Colon (tissue), 2 donors: ENCODE results near the gene MRPL41.
"Not testable (repeated sequence)": the region's sequence is repeated elsewhere in the genome, so short reads cannot be mapped to it uniquely, and the experiment has no call there.

ENCODE experiments used
- FAIRE-seq: peaks from 2 replicates; lab custom pipeline; 2012; peaks lifted over from hg19 to GRCh38; lab: Jason Lieb, UNC
- donor health status: control.
- donor health status: control.

Gene MRPL41

DNA sequence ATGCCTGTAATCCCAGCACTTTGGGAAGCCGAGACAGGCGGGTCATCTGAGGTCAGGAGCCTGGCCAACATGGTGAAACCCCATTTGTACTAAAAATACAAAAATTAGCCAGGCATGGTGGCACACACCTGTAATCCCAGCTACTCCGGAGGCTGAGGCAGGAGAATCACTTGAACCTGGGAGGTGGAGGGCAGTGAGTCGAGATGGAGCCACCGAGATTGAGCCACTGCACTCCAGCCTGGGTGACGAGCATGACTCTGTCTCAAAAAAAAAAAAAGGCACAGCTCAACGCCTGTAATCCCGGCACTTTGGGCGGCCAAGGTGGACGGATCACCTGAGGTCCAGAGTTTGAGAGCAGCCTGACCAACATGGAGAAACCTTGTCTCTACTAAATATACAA lies 2.0 kb downstream of the MRPL41 start:
- not testable (repeated sequence) for FAIRE-seq

DNA sequence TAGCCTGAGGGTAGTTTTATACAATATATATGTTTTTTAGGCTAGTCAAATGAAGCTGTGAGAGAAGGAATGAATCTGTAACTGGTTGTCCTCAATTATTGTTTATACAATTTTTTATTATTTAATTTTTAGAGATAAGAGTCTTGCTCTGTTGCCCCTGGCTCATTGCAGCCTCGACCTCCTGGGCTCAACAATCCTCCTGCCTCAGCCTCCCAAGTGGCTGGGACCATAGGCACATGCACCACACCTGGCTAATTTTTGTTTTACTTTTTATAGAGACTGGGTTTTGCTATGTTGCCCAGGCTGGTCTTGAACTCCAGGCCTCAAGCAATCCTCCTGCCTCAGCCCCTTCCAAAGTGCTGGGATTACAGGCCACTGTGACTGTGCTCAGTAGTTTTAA lies 2.7 kb downstream of the MRPL41 start:
- FAIRE-seq: no peak

DNA sequence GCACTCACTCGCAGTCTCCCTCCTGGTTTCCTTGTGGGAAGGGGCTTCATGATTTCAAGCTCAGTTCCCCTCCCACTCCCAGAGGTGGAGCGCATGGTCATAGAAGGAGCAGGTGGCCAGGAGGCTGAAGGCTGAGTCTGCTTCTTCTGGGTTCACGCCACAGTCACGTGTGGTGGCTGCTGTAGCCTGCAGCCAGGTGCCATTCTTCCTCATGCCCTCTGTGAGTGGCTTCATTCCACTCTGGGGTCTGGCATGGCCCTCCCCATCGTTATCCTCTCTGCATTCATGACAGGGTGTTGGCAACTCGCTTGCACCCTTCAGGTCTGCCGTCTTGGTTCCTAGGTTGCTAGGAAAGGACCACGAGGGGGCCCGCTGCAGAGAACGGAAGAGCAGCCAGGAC lies 3.5 kb downstream of the MRPL41 start:
- no peak for FAIRE-seq

DNA sequence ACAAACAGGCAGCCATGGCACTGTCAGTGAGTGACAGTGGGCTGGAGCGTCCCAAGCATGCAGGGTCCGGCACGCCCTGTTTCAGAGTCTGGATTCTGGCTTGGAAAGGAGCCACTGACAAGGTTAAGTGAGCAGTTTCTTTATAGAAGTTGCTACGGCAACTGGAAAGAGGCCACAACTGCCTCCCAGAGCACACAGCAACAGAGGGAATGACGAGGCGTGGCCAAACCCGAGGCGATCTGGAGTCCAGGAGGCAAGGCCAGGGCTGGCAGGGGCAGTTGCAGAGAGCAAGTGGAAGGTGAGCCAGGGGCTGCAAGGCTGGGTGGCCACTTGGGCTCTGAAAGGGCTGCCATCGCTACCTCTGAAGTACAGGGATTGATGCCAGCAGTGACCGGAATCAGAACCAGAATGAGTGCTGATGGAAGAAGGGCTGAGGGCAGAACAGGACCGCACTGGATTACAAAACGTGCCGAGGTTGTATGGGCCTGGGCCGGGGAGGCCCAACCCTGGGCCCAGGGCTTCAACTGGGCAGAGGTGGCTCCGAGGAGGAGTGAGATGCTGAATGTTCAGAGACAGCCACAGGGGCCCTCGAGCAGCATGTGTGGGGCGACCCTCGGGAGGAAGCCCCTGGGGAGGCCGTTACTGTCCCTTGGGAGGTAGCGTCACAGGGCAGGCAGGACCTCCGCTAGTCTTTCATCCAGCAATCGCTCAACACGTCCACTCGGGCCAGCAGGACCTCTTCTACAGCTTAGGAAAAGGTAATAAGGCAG lies 4.6 kb downstream of the MRPL41 start:
- FAIRE-seq: no peak

DNA sequence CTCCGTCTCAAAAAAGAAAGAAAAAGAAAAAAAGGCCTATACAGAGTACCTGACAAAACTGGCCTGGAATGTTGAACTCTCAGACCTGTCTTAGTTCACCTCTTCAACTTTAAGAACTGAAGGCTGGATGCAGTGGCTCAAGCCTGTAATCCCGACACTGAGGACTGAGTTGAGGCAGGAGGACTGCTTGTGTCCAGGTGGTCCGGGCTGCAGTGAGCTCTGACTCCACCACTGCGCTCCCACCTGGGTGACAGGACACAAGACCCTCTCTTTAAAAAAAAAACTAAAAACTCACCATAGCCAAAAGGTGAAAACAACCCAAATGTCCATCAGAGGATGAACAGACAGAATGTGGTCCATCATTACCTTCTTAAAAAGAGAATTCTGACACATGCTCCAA lies 6.4 kb downstream of the MRPL41 start:
- no peak for FAIRE-seq

DNA sequence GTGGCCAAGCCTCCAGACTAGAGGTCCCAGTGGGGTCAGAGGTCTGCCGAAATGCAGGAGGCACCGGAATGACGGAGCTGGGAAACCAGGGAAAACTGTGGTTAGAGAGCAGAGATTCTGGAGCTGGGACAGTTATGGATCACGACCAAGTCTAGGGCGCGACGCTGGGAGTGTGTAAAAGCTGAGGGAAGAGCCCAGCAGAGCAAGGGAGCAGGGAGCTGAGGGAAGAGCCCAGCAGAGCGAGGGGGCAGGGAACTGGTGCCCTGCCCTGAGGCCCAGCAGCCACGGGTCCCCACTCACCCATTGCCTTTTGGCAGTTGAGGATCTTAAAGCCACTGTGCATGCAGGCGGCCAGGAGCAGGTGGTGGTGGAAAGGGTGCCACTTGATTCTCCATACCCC lies 12.5 kb downstream of the MRPL41 start:
- no peak for FAIRE-seq

DNA sequence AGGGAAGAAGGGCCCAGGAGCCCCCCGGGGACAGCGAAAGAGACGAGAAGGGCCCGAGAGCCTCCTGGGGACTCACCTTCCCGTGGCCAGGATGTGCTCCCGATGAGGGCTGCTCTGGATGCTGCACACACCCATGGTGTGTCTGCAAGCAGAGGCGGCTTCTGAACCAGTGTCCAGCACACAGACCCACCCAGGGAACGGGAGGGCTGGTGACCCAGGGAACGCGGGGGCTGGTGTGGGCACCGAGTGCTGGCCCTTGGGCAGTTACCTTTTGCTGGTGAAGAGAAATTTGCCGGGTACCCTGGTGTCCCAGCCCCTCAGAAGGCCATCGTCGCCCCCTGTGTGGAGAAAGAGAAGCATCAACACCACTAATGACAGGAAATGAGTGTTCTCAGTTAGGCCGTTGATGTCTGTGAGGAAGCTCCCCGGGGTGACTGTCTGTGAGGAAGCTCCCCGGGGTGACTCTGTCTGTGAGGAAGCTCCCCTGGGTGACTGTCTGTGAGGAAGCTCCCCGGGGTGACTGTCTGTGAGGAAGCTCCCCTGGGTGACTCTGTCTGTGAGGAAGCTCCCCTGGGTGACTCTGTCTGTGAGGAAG lies 13.2 kb downstream of the MRPL41 start:
- FAIRE-seq: no peak

DNA sequence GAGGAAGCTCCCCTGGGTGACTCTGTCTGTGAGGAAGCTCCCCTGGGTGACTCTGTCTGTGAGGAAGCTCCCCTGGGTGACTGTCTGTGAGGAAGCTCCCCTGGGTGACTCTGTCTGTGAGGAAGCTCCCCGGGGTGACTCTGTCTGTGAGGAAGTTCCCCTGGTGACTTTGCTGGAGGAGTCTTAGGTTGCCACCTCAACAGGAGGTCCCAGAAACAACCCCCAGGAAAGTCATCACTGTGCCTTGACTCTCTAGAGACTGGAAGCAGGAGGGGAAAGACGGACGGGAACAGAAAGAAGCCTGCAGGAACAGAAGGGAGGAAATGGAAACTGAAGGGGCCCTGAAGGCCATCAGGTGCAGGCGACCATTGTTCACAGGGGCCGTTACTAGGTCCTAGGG lies 16.8 kb downstream of the MRPL41 start:
- FAIRE-seq: not testable (repeated sequence)

DNA sequence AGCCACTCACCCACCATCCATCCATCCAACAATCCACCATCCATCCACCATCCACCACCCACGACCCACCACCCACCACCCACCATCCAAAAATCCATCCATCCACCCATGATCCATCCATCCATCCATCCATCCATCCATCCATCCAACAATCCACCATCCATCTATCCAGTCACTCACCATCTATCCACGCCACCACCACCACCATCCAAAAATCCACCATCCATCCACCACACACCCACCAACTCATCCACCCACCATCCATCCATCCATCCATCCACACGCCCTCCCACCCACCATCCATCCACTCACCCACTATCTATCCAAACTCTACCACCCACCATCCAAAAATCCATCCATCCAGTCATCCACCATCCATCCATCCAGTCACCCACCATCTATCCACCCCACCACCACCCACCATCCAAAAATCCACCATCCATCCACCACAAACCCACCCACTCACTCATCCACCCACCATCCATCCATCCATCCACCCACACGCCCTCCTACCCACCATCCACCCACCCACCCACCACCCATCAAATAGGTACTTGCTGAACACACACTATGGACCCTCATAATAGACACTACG lies 18.0 kb downstream of the MRPL41 start:
- no peak for FAIRE-seq

DNA sequence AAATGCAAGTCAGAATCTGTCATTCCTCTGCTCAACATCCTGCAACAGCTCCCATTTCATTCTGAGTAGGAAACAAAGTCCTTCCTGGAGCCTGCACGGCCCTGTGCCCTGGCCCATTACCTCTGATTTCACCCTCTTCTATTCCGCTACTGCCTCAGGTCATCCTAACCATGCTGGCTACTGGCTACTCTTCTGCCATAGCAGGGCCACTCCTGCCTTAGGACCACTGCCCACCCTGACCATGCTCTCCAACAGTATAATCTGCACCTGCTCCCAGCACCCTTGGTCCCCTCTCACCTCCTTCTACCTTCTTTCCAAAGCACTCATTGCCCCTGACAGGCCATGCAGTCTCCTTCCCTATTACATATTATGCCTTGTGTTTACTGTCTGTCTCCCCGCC lies 18.9 kb downstream of the MRPL41 start:
- FAIRE-seq: no peak

DNA sequence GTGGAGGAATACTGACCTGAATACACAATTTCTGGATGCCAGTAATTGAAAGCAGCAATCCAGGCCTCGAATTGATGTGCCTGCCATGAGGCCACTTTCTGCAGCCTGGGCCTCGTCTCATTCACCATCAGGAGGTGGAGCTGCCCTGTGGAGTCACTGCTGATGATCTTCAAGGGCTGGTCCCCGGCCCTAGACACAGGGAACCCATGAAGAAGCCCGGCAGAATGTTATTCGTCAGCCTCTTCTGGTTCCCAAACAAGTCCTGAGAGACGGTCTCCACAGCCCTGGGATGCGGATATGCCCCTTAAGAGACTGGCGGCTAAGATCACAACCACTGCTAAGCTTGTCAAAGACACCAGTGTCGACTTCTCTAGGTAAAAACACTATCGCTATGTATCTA lies 22.5 kb downstream of the MRPL41 start:
- FAIRE-seq: no peak

DNA sequence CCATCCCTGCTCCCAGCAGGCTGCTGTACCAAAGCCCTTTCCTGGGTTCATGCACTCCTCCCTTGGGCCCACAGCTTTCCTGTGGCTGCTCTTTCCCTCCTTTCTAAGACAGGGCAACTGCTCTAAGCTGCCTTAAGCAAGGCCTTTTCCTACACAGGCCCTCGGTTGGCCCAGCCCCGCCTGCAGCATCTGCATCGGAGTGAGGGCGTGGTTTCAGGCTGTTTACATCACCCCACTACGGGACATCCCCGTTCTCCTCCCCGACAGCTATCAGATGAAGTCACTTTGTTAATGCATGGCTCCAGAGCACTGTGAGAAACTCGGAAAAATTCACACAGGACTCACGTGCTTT lies 23.7 kb downstream of the MRPL41 start:
- FAIRE-seq: no peak

DNA sequence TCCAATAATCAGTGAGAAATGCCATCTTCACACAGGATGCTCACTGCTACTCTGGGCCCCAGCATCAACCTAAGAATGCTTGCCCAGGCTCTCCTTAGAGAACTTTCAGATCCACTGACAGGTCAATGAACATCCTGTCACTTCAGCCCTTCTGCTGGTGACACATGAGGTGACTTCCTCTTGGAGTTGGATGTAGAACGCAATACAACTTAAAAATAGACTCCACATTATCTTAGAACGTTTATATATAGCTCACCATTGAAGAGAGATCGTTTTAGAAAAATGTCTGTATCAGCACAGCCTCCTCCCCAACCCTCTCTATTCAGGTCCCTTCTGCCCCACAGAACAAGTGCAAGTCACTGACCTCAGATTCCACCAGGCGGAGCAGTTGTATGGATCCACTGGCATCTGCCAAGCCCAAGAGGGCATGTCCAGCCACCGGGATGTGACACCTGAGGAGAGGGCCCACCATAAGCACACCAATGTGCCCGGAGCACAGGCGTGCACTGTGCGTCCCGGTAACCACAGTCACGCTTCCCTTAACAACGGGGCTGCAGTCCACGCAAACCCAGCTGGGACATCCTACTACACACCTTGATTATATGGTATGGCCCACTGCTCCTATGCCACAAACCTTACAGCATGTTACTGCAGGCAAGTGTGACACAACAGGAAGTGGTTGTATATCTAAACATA lies 24.2 kb downstream of the MRPL41 start:
- no peak for FAIRE-seq

DNA sequence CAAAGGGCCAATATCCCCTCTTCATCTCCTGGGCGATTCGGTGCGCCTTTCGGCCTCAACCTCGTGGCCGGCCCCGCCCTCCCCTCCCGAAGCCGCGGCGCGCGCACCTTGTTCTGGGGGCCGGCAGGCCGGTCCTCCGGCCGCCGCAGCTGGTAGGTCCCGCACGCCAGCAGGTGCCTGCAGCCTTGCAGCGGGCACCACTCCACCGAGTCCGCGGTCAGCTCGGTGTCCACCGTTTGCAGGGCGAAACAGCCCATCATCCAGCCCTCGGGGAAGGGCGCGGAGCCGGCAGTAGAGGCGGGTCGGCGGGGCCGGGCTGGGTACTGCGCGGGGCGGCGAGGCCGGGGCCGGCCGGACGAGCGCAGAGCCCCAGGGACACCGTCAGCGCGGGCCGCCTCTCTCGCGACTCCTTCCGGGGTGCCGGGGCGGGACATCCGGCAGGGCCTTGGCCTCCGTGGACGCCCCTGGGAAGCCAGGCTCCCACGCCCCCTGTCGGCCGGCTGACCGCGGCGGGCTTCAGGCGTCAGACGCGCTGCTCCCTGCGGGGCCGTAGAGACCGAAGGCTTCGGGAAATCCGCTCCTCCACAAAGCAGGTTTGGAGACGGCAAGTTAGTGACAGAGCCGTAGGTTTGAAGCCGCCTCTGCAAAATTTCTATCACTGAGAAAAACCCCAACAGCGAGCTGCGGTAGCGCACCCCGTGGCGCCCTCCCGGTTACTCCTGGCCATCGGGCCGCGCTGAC lies 27.0 kb downstream of the MRPL41 start, which contains the start of gene DPH7:
Gene DPH7 (minus strand): TSS at position 408 of the 741 bp plus-strand sequence. CDS start 148 bp downstream, at position 260.
- no peak for FAIRE-seq

DNA sequence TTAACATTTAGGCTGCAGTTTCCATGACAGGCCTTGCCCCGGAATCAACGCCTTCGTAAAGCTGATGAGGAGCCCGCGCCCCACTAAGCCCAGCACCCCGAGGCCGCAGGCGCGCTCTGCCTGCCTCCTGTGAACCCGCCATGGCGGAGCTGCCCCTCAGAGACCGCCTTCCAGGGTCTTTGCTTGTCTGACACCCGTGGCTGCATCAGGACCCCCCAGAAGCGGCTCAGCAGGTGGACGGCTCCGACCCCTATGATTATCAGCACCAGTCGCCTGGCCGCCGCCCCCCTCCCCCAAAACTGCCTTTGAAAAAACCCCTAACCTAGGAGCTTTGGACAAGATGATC lies 27.6 kb downstream of the MRPL41 start:
- no peak for FAIRE-seq

DNA sequence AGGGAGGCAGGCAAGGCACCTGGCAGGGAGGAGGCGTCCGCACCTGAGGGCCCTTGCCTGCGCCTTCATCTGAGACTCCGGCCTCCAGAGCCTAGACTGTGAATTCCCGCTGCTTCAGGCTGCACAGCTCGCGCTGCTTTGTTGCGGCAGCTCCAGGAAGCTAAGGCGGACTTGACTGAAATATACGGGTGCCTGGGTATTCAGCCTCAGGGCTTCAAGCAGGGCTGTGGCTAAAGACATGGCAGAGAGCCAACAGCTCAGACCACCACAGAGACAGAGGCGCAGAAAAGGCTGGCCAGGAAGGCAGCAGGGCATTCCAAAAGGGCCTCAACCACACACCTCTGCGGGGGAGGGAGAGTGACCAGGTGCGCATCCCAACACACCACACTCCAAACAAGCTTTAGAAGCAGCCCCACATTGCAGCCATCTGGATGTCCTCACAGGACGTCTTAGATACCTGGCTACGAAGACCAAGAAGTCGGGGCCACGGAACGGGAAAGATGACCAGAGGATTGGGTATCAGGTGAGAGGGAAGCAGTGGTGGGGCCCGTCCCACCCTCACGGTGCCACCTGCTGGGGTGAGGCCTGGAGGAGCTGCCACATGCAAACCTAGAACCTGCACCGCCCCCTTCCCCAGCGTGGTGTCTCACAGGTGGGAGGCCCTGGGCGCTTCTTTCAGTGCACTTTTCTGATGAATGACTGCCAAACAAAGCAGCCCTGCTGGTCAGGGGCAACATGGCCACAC lies 28.7 kb downstream of the MRPL41 start:
- FAIRE-seq: no peak

DNA sequence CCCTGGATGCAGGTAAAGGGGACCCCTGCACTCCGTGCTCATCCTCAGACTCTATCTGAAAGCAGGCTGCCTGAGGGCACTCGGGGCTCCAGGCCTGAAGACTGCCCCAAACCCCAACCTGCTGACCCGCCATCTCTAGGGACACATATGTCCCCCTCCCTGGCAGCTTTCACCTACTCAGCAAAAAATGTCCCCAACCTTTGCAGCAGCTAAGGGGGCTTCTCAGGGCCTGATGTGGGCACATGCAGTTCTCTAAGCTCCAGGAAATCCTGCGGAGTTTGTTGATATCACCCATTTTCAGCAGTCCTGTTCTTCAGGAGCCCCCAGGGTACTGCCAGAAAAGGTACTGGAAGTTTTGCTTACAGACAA lies 29.3 kb downstream of the MRPL41 start:
- no peak for FAIRE-seq

DNA sequence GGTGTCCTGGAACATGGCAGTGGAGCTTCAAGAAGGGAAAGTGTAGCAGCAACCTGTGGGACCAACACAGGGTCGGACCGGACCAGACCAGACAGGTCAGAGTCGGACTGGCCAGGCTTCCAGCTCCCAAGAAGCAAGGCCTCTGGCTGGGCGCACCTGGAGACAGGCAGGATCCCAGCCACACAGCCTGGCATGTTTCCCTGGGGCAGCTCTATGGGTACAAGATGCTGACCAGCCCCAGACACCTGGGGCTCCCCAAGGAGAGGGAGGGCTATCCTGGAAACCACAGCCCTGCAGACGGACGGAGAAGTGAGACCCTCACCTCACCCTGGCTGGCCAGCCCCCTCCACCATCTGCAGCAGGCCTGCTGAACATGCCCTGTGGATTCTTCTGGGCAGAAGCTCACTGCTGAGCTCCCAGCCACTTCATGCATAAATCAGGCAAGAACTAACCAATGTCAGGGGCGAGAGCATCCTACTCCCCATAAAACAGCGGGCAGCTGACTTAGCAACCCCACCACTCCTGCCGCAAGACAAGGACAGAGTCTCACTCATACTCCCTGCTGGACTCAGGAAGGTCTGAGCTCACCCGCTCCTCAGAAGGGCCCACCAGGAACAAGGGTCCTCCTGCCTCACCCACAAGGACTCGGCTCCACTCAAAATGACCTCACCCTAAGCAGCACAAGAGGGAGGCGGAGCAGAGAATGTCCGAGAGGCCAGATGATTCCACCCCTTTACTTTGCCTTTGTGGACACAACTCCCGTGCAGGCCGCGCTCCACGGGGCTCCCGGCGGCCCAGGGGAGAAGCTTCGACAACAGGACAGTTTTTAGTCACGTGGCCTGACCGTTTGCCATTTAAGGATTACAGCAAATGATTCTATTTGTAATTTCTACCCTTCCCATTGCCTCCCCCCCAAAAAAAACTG lies 29.9 kb downstream of the MRPL41 start:
- no peak for FAIRE-seq

DNA sequence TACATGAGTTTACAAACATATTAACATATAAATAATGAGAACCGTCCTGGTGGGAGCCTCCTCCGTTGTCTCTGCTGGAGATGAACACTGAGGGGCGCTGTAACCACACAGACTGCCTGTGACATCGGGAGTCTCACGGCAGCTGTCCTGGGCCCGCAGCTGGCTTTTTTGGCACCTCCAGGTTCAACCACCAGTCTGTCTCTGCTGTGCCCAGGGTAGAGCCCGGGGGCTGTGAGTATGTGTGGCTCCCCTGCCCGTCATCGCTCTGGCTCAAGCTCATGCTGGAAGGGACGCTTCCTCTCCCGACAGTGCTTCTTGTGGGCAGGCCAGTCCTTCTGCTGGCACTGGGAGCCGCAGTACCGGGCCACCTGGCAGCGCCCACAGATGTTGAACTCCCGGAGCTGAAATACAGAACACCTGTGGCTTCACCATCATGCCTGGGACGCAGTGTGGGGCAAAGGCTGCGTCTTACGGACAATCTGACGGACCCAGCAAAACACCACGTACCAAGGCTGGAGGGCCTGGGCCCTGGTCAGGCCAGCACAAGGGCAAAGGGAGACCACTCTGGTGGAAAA lies 30.7 kb downstream of the MRPL41 start:
- FAIRE-seq: no peak

DNA sequence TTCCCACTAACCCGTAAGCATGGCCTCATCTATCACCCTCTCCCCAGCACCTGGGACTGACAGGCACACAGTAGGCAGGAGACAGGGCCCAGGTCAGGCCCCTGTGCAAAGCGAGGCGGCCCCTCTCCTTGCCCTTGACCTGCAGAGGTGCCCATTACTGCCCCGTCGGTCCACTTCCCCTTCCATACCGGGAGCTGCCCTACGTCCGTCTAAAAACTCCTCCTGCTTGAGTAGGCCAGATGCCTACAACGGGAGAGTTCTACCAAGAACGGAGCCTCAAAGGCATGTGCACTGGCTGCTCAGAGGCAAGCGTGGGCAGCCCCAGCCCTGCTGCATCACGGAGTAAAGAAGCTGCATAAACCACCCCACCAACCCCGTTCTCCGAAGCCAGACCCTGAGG lies 31.7 kb downstream of the MRPL41 start:
- no peak for FAIRE-seq
